DOHH2 (cell line): ENCODE measurements around the gene CKB.
"Not testable (repeated sequence)": the region's sequence is repeated elsewhere in the genome, so short reads cannot be mapped to it uniquely, and the experiment has no call there.

Experiments
- H3F3A ChIP-seq: fragments of 200-600 bp; sonication (generic), shearing (Covaris generic); 2 replicates; pipeline ENCODE4 v1.6.0; 2016; ENCODE audit warnings: antibody characterized with exemption, mild to moderate bottlenecking; ENCODE audit not compliant: control insufficient read depth, insufficient read depth
- H3K27ac ChIP-seq: fragments of 200-600 bp; sonication (generic); 2 replicates; pipeline ENCODE4 v1.5.1; 2014; ENCODE audit warnings: low read depth, mild to moderate bottlenecking, low read length, moderate library complexity
- H3K27me3 ChIP-seq: fragments of 200-600 bp; sonication (generic); 2 replicates; pipeline ENCODE4 v1.6.1; 2014; ENCODE audit warnings: mild to moderate bottlenecking, low read length, mixed read lengths; ENCODE audit not compliant: control insufficient read depth
- H3K36me3 ChIP-seq: fragments of 200-600 bp; sonication (generic); 2 replicates; pipeline ENCODE4 v1.6.1; 2014; ENCODE audit warnings: mild to moderate bottlenecking, low read length, moderate library complexity, mixed read lengths; ENCODE audit not compliant: control insufficient read depth
- H3K4me1 ChIP-seq: fragments of 200-600 bp; sonication (generic); 2 replicates; pipeline ENCODE4 v1.6.1; 2014; ENCODE audit warnings: mild to moderate bottlenecking, low read length, mixed read lengths; ENCODE audit not compliant: control insufficient read depth
- H3K4me2 ChIP-seq: fragments of 200-600 bp; sonication (generic); 2 replicates; pipeline ENCODE4 v1.6.0; 2014; ENCODE audit warnings: mild to moderate bottlenecking, low read length, moderate library complexity
- H3K4me3 ChIP-seq: fragments of 200-600 bp; sonication (generic); 2 replicates; pipeline ENCODE4 v1.5.1; 2014; ENCODE audit warnings: mild to moderate bottlenecking, low read length, mixed read lengths
- H3K79me2 ChIP-seq: fragments of 200-600 bp; sonication (generic); 2 replicates; pipeline ENCODE4 v1.6.1; 2014; ENCODE audit warnings: mild to moderate bottlenecking, low read length, mixed read lengths; ENCODE audit not compliant: control insufficient read depth
- H3K9me2 ChIP-seq: fragments of 200-600 bp; sonication (generic); replicated peaks from 2 replicates; pipeline ENCODE4 v1.6.1; 2014; ENCODE audit warnings: mild to moderate bottlenecking, low read length, mixed read lengths; ENCODE audit not compliant: control insufficient read depth
- H3K9me3 ChIP-seq: fragments of 200-600 bp; sonication (generic); 2 replicates; pipeline ENCODE4 v1.6.1; 2014; ENCODE audit warnings: antibody characterized with exemption, low read length, mixed read lengths; ENCODE audit not compliant: control insufficient read depth, insufficient read depth
- H4K20me1 ChIP-seq: fragments of 200-600 bp; sonication (generic); 2 replicates; pipeline ENCODE4 v1.6.0; 2014; ENCODE audit warnings: low read depth, mild to moderate bottlenecking, antibody characterized with exemption, low read length, moderate library complexity; ENCODE audit not compliant: control insufficient read depth, insufficient read depth
- CTCF ChIP-seq: fragments of 200-600 bp; sonication (generic); IDR thresholded peaks from one replicate; pipeline ENCODE4 v1.5.1; 2014; ENCODE audit warnings: antibody characterized with exemption, mild to moderate bottlenecking, low read depth, low read length; ENCODE audit not compliant: poor library complexity, severe bottlenecking
- EZH2phosphoT487 ChIP-seq: fragments of 200-600 bp; sonication (generic); IDR thresholded peaks from 2 replicates; pipeline ENCODE4 v1.6.1; 2017; ENCODE audit warnings: borderline replicate concordance, mild to moderate bottlenecking, antibody characterized with exemption, low read length, moderate library complexity, mixed read lengths

The CKB gene

GRCh38 chr14:103516426-103517173, 6.0 kb downstream of the CKB start:
- no peak overlapping the region for H3K4me3 ChIP-seq
- H3K79me2 ChIP-seq, result no peaks in the 10 kb centered on the region
- no peaks in the 10 kb centered on the region for H3K9me2 ChIP-seq
- H3F3A ChIP-seq, result peaks cover 11% of the 10 kb centered on the region
- peaks cover 19% of the 10 kb centered on the region for H3K27me3 ChIP-seq
- TF ChIP-seq EZH2phosphoT487, result no peak
- TF ChIP-seq CTCF, result no peak
- H3K4me2 ChIP-seq, result no peak overlapping the region
- H3K27ac ChIP-seq, result no peak overlapping the region
- H4K20me1 ChIP-seq, result 0 out of 2 replicates have a peak, but pooled peaks cover 6% of the 10 kb centered on the region
- H3K9me3 ChIP-seq, result no peaks in the 10 kb centered on the region
- no peaks in the 10 kb centered on the region for H3K36me3 ChIP-seq
- peaks cover 19% of the 10 kb centered on the region for H3K4me1 ChIP-seq

- H3K27ac ChIP-seq, result no peak overlapping the region
- H3K4me2 ChIP-seq, result no peak overlapping the region
- H4K20me1 ChIP-seq, result 0 out of 2 replicates have a peak, but pooled peaks cover 6% of the 10 kb centered on the region
- no peaks in the 10 kb centered on the region for H3K9me3 ChIP-seq
- peaks cover 8% of the 10 kb centered on the region; the same call in 1 of the 2 replicates for H3K36me3 ChIP-seq
- H3K4me3 ChIP-seq, result no peak overlapping the region
- TF ChIP-seq CTCF (no peak), EZH2phosphoT487 (no peak)
- H3K27me3 ChIP-seq, result peaks cover 7% of the 10 kb centered on the region; the same call in 1 of the 2 replicates
- no peaks in the 10 kb centered on the region for H3K79me2 ChIP-seq
- H3K9me2 ChIP-seq, result no peaks in the 10 kb centered on the region
- H3K4me1 ChIP-seq, result peaks cover 1% of the 10 kb centered on the region; the same call in 1 of the 2 replicates
- H3F3A ChIP-seq, result peaks cover 11% of the 10 kb centered on the region
Observed at GRCh38 chr14:103514596-103515421, 7.8 kb downstream of the CKB start.

- Histone ChIP-seq H3K27ac (no peak overlapping the region), H3K4me3 (no peak overlapping the region), H4K20me1 (no peaks in the 10 kb centered on the region), H3K36me3 (peaks cover 8% of the 10 kb centered on the region; the same call in 1 of the 2 replicates), H3K4me2 (no peak overlapping the region), H3K27me3 (no peaks in the 10 kb centered on the region), H3K9me3 (no peaks in the 10 kb centered on the region), H3K79me2 (no peaks in the 10 kb centered on the region), H3K9me2 (no peaks in the 10 kb centered on the region), H3F3A (peaks cover 9% of the 10 kb centered on the region), H3K4me1 (no peaks in the 10 kb centered on the region)
- TF ChIP-seq CTCF, result no peak
- TF ChIP-seq EZH2phosphoT487, result no peak
Observed at GRCh38 chr14:103512701-103513611, 9.7 kb downstream of the CKB start.

- not testable (repeated sequence) for H3K27ac ChIP-seq, H3F3A ChIP-seq
Observed at GRCh38 chr14:103512180-103512579, 10.4 kb downstream of the CKB start.

More at GRCh38 chr14:103512180-103512579, 10.4 kb downstream of the CKB start:
- not testable (repeated sequence) for H3K4me1 ChIP-seq, H3K79me2 ChIP-seq, H3K4me3 ChIP-seq, H3K4me2 ChIP-seq, H3K9me3 ChIP-seq, H3K27me3 ChIP-seq, H3K9me2 ChIP-seq, H4K20me1 ChIP-seq
- H3K36me3 ChIP-seq, result peaks cover 15% of the 10 kb centered on the region; the same call in 1 of the 2 replicates
